ENCODE results near the gene SELENOI.

The SELENOI gene

DNA sequence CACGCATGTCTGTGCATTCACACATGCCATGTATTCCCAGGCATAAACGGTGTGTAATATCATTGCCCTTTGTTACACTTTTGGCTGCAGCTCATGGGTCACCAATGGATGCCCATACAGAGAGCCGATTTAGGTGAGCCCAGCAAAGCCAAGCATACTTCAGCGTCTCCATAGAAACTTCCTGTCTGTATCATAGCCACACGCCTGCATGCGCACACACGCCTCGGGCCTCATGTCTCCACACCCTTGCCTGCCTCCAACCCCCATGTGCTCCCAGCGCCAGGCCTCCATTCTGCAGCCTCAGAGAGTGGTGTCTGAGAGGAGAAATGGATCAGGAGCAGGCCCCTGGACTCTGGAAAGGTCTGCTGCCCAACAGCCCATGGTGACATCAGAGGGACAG, 33.5 kb upstream of the SELENOI start:
- Histone ChIP-seq H3K27ac (ENCODE audit: low read depth, low read length) (no peak overlapping the region), H4K20me1 (ENCODE audit: control insufficient read depth, insufficient read depth, low read depth, low read length) (no peaks in the 10 kb centered on the region), H3K4me3 (ENCODE audit: low read length) (no peak overlapping the region), H3F3A (ENCODE audit: control insufficient read depth, insufficient read depth) (no peaks in the 10 kb centered on the region), H3K9me2 (replicated peaks; ENCODE audit: control insufficient read depth, low read length) (no peaks in the 10 kb centered on the region), H3K27me3 (ENCODE audit: control insufficient read depth, low read length) (peaks cover 3% of the 10 kb centered on the region; the same call in 1 of the 2 replicates), H3K79me2 (ENCODE audit: control insufficient read depth, low read length) (no peaks in the 10 kb centered on the region), H3K36me3 (ENCODE audit: control insufficient read depth, low read length) (no peaks in the 10 kb centered on the region), H3K4me1 (ENCODE audit: control insufficient read depth, low read length) (no peaks in the 10 kb centered on the region), H3K4me2 (ENCODE audit: low read length) (no peak overlapping the region), H3K9me3 (ENCODE audit: control insufficient read depth, insufficient read depth, low read length) (no peaks in the 10 kb centered on the region)
- TF ChIP-seq, protein P1, sequence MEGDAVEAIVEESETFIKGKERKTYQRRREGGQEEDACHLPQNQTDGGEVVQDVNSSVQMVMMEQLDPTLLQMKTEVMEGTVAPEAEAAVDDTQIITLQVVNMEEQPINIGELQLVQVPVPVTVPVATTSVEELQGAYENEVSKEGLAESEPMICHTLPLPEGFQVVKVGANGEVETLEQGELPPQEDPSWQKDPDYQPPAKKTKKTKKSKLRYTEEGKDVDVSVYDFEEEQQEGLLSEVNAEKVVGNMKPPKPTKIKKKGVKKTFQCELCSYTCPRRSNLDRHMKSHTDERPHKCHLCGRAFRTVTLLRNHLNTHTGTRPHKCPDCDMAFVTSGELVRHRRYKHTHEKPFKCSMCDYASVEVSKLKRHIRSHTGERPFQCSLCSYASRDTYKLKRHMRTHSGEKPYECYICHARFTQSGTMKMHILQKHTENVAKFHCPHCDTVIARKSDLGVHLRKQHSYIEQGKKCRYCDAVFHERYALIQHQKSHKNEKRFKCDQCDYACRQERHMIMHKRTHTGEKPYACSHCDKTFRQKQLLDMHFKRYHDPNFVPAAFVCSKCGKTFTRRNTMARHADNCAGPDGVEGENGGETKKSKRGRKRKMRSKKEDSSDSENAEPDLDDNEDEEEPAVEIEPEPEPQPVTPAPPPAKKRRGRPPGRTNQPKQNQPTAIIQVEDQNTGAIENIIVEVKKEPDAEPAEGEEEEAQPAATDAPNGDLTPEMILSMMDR (IDR thresholded peaks at IDR 0.05; ENCODE audit: low read depth, low read length, poor library complexity, severe bottlenecking) = no peak
- TF ChIP-seq EZH2phosphoT487 (IDR thresholded peaks at IDR 0.05; ENCODE audit: borderline replicate concordance, low read length) = no peak

DNA sequence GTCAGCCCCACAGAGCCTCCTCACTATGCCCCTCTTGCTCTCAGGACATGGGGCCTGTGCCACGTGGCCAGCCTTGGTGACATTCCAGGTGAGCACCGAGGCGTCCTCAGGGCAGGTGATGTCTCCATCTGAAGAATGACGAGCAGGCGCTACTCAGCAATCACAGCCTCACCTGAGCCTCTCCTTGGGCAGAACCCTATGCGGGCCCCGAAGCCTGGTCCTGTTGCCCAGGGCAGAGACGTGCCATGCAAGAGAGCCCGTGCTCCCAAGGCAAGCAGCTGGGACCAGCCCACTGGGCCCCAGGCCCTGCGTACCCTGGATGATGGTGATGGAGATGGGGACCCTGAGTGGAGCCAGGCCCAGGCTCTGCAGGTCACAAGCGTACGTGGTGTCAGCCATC, 32.5 kb upstream of the SELENOI start:
- no peaks in the 10 kb centered on the region for H4K20me1 ChIP-seq (ENCODE audit: control insufficient read depth, insufficient read depth, low read depth, low read length)
- H3F3A ChIP-seq (ENCODE audit: control insufficient read depth, insufficient read depth) = no peaks in the 10 kb centered on the region
- no peaks in the 10 kb centered on the region for H3K36me3 ChIP-seq (ENCODE audit: control insufficient read depth, low read length)
- H3K4me2 ChIP-seq (ENCODE audit: low read length) = no peak overlapping the region
- H3K9me3 ChIP-seq (ENCODE audit: control insufficient read depth, insufficient read depth, low read length) = no peaks in the 10 kb centered on the region
- TF ChIP-seq EZH2phosphoT487 (IDR thresholded peaks at IDR 0.05; ENCODE audit: borderline replicate concordance, low read length) = no peak
- TF ChIP-seq, protein P1 (IDR thresholded peaks at IDR 0.05; ENCODE audit: low read depth, low read length, poor library complexity, severe bottlenecking) = no peak
- H3K27me3 ChIP-seq (ENCODE audit: control insufficient read depth, low read length) = peaks cover 3% of the 10 kb centered on the region; the same call in 1 of the 2 replicates
- no peak overlapping the region for H3K4me3 ChIP-seq (ENCODE audit: low read length)
- H3K79me2 ChIP-seq (ENCODE audit: control insufficient read depth, low read length) = no peaks in the 10 kb centered on the region
- no peak overlapping the region for H3K27ac ChIP-seq (ENCODE audit: low read depth, low read length)
- H3K9me2 ChIP-seq (replicated peaks; ENCODE audit: control insufficient read depth, low read length) = no peaks in the 10 kb centered on the region
- no peaks in the 10 kb centered on the region for H3K4me1 ChIP-seq (ENCODE audit: control insufficient read depth, low read length)

DNA sequence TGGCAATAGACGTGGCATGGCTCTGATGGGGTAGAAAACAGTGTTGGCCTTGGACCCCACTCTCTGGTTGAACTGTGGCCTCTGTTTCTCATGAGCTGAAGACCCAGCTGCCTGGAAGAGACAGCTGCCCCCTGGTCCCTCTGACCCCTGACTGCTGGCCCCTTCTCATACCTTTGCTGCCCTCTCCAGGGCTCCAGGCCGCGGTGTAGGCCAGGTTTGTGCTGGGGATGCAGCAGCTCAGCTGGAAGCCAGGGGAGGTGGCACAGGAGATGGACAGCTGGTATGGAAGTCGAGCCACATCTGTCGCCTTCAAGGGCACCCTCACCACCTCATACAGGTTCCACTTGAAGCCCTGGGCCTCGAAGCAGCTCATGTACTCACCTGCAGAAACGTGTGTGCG, 31.7 kb upstream of the SELENOI start:
- no peak overlapping the region for H3K4me3 ChIP-seq (ENCODE audit: low read length)
- H3K9me3 ChIP-seq (ENCODE audit: control insufficient read depth, insufficient read depth, low read length) = no peaks in the 10 kb centered on the region
- H4K20me1 ChIP-seq (ENCODE audit: control insufficient read depth, insufficient read depth, low read depth, low read length) = no peaks in the 10 kb centered on the region
- no peak overlapping the region for H3K4me2 ChIP-seq (ENCODE audit: low read length)
- no peak for TF ChIP-seq EZH2phosphoT487 (IDR thresholded peaks at IDR 0.05; ENCODE audit: borderline replicate concordance, low read length)
- TF ChIP-seq, protein P1 (IDR thresholded peaks at IDR 0.05; ENCODE audit: low read depth, low read length, poor library complexity, severe bottlenecking) = no peak
- H3K36me3 ChIP-seq (ENCODE audit: control insufficient read depth, low read length) = no peaks in the 10 kb centered on the region
- H3K27ac ChIP-seq (ENCODE audit: low read depth, low read length) = no peak overlapping the region
- peaks cover 8% of the 10 kb centered on the region for H3K27me3 ChIP-seq (ENCODE audit: control insufficient read depth, low read length)
- no peaks in the 10 kb centered on the region for H3F3A ChIP-seq (ENCODE audit: control insufficient read depth, insufficient read depth)
- H3K4me1 ChIP-seq (ENCODE audit: control insufficient read depth, low read length) = no peaks in the 10 kb centered on the region
- H3K9me2 ChIP-seq (replicated peaks; ENCODE audit: control insufficient read depth, low read length) = no peaks in the 10 kb centered on the region
- no peaks in the 10 kb centered on the region for H3K79me2 ChIP-seq (ENCODE audit: control insufficient read depth, low read length)

DNA sequence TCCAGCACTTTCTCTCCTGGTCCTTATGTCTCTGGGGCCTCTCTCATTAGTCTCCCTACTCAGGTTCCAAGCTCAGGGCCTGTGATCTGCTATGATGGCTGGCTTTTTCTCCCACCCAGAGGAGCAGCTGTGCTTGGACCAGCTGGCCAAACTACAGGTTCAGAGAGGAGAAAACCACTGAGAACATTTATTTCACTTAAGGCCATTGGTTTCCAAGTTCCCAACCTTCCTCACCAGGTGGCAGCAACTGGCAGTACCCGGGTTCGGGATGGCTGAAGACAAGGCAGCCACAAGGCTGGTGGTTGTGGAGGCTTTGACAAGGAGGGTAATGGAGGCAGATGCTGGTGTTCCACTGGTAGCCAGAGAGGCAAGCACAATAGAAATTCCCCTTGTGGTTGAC, 29.9 kb upstream of the SELENOI start:
- Histone ChIP-seq H3K4me1 (ENCODE audit: control insufficient read depth, low read length) (no peaks in the 10 kb centered on the region), H3K4me3 (ENCODE audit: low read length) (no peak overlapping the region), H3F3A (ENCODE audit: control insufficient read depth, insufficient read depth) (no peaks in the 10 kb centered on the region), H3K27ac (ENCODE audit: low read depth, low read length) (no peak overlapping the region), H3K4me2 (ENCODE audit: low read length) (no peak overlapping the region), H4K20me1 (ENCODE audit: control insufficient read depth, insufficient read depth, low read depth, low read length) (no peaks in the 10 kb centered on the region), H3K9me3 (ENCODE audit: control insufficient read depth, insufficient read depth, low read length) (no peaks in the 10 kb centered on the region), H3K79me2 (ENCODE audit: control insufficient read depth, low read length) (no peaks in the 10 kb centered on the region), H3K36me3 (ENCODE audit: control insufficient read depth, low read length) (no peaks in the 10 kb centered on the region), H3K9me2 (replicated peaks; ENCODE audit: control insufficient read depth, low read length) (no peaks in the 10 kb centered on the region), H3K27me3 (ENCODE audit: control insufficient read depth, low read length) (peaks cover 9% of the 10 kb centered on the region)
- TF ChIP-seq, protein P1 (IDR thresholded peaks at IDR 0.05; ENCODE audit: low read depth, low read length, poor library complexity, severe bottlenecking) = no peak
- TF ChIP-seq EZH2phosphoT487 (IDR thresholded peaks at IDR 0.05; ENCODE audit: borderline replicate concordance, low read length) = no peak

Data from DOHH2 (cell line).